ENCODE data around the gene CPAMD8.
"Not testable (repeated sequence)": the region's sequence is repeated elsewhere in the genome, so short reads cannot be mapped to it uniquely, and the experiment has no call there.

CPAMD8 gene

DNA sequence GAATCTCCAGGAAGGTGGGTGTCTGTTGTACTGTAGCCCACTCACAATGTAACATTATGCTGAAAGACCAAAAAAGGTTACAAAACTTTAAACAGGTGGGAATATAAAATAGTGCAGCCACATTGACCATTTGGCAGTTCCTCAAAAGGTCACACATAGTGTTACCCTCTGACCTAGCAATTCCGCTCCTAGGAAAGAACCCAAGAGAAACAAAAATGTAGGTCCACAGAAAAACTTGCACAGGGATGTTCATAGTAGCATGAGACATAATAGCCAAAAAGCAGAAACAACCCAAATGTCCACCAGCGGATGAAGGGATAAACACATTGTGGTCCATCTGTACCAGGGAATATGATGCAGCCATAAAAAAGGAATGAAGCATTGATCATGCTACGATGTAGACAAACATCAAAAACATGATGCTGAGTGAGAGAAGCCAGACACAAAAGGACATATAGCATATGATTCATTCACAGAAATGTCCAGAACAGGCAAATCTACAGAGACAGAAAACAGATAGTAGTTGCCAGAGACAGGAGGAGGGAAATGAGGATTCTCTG lies 27.9 kb downstream of the CPAMD8 start:
- DNase-seq = no peak

DNA sequence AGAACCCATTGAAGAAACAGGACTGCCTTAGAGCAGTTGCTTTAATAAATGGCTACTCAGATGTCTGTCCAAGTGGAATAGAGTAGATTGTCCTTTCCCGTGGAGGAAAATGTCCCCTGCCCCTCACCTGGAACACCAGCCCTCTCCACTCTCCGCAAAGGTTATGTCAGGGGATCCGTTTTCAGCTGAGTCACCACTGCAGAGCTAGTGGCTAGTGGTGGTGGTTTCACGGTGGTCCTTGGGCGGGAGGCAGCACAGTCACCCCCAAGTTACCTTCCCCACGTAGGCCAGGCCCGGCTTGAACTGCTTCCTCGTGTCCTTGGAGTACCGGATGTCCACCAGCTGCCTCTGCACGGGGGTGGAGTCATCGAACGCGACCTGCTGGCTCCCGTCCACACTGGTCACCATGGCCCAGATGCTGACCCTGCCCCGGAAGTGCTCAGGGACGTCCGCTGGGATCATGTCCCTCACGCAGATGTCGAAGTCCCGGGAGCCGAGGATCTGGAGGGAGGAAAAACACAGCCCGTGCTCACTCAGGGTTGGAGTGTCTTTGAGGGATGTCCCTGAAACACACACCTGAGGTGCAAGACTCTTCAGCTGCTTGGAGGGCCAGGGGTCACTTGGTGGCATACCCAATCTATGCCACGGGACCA lies 29.6 kb downstream of the CPAMD8 start:
- not testable (repeated sequence) for DNase-seq

DNA sequence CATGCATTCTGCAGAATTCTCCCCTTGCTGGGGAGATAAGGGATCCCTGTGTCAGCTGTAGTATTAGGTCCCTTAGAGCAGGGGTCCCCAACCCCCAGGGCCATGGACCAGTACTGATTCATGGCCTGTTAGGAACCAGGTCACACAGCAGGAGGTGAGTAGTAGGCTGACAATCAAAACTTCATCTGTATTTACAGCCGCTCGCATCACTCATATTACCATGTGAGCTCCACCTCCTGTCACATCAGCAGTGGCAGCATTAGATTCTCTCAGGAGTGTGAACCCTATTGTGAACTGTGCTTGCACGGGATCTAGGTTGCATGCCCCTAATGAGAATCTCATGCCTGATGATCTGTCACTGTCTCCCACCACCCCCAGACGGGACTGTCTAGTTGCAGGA lies 37.9 kb downstream of the CPAMD8 start:
- no peak for DNase-seq

DNA sequence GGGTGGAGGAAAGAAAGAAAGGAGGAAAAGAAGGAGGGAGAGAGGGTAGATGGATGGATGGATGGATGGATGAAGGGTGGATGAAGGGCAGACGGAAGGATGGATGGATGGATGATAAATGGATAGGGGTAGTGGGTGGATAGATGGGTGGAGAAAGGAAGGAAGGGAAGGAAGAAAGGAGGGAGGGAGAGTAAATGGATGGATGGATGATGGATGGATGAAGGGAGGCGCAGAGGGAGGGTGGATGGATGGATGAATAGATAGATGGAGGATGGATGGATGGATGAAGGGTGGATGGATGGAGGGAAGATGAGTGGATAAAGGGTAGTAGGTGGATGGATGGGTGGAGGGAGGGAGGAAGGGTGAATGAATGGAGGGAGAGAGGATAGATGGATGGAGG lies 41.2 kb downstream of the CPAMD8 start:
- DNase-seq = no peak

DNA sequence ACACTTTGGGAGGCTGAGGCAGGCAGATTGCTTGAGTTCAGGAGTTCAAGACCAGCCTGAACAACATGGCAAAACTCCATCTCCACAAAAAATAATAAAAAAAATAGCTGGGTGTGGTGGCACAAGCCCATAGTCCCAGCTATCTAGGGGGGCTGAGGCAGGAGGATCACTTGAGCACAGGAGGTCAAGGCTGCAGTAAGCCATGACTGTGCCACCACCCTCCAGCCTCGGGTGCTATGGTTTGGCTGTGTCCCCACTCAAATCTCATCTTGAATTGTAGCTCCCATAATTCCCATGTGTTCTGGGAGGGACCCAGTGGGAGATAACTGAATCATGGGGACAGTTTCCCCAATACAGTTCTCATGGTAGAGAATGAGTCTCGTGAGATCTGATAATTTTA lies 44.0 kb downstream of the CPAMD8 start:
- DNase-seq = not testable (repeated sequence)

DNA sequence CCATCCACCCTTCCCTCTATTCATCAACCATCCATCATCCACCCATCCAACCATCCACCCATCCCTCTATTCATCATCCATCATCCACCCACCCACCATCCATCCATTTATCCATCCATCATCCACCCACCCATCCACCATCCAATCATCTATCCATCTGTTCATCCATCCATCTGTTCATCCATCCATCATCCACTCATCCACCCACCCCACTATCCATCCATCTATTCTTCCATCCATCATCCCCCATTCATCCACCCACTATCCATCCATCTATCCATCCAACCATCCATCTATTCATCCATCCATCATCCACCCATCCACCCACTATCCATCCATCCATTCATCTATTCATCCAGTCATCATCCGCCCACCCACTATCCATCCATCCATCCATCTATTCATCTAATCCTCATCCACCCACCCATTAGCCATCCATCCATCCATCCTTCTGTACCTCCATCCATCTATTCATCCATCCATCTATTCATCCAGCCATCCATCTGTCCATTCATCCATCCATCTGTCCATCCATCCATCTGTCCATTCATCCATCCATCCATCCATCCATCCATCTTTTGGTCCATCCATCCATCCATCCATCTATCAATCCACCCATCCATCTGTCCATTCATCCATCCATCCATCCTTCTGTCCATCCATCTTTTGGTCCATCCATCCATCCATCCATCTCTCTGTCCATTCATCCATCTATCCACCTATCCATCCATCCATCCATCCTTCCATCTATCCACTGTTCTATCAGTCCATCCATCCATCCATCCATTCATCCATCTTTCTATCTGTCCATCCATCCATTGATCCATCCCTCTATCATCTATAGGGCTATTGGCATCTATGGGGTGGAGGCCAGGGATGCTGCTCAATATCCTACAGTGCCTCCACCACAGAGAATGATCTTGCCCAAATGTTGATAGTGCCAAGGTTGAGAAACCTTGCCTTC lies 47.5 kb downstream of the CPAMD8 start:
- DNase-seq = no peak

DNA sequence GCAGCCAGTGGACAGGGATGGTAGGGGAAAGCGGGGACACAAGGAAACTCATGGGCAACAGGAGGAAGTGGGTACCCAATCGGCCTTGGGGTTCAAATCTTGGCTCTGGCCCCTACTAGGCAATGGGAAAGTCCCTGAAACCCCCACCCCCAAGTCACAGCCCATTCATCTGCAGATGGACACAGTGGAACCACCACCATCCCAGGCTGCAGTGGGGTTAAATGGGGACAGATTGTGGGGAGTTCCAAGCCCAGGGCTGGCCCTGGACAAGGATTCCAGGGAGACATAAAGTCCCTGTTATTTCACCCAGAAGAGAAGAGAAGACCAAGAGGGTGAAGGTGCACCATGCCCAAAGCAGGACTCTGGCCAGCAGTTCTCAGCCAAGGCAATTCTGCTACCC lies 48.5 kb downstream of the CPAMD8 start:
- DNase-seq = no peak

DNA sequence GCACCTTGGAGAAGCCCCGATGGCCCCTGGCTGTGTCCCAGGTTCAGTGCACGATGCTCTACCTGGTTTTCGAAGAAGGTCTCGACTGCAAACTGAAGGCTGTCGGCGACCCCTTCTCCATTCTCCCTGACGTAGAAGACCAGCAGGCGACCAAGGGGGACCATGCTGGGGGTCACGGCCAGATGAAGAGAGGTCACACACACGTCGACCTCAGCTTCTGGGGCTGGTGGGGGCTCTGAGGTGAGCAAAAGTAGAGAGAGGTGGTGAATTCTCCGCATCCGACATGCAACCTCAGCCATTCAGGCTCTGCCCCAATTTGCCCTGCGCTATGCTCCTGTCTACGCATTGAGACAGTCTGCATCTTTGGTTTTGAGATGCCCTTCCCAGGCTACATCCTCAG lies 49.3 kb downstream of the CPAMD8 start:
- no peak for DNase-seq

DNA sequence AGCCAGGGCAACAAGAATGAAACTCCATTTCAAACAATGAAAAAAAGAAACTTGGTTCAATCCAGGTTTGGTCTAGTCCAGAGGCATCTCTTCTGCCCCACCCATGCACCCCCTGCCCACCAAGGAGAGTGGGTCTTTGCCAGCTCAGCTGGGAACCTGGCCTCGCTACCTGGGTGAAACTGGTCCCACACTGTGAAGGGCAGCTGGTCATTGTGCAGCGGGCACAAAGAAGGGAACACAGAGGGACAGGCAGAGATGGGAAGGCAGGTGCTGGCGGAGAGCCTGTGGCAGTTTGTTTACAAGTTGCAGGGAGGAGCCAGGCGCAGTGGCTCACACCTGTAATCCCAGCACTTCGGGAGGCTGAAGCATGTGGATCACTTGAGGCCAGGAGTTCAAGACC lies 50.2 kb downstream of the CPAMD8 start:
- DNase-seq = no peak

DNA sequence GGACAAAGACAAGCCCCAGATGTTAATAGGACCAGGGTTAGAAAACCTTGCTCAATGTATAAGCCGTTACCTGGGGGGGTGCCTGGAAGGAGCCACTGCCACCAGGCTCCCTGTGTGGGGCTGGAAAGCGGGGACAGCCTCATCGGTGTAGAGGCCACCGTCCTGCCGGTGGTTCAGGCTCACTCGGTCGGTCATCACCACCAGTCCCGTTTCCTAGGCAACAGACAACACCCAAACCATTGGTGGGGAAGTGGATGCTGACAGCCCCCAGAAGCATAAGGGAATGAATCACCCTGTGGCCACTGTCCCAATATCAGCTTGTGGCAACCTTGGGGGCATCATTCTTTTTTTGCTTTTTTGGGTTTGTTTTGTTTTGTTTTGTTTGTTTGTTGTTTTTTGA lies 55.8 kb downstream of the CPAMD8 start:
- no peak for DNase-seq

DNA sequence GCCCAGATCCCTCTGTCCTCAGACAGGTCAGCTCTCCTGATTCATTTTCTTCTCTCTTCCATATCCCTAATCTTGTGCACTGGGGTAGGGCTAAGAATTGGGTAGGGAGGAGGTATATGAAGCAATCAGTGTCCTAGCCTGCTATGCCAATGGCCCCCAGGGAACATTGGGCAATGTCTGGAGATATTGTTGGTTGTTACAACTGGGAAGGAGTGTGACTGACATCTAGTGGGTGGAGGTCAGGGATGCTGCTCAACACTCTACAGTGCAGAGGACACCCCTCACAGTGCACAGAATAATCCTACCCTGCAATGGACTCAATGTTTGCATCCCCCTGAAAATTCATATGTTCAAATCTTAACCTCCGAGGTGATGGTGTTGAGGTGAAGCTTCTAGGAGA lies 57.5 kb downstream of the CPAMD8 start:
- DNase-seq = no peak

DNA sequence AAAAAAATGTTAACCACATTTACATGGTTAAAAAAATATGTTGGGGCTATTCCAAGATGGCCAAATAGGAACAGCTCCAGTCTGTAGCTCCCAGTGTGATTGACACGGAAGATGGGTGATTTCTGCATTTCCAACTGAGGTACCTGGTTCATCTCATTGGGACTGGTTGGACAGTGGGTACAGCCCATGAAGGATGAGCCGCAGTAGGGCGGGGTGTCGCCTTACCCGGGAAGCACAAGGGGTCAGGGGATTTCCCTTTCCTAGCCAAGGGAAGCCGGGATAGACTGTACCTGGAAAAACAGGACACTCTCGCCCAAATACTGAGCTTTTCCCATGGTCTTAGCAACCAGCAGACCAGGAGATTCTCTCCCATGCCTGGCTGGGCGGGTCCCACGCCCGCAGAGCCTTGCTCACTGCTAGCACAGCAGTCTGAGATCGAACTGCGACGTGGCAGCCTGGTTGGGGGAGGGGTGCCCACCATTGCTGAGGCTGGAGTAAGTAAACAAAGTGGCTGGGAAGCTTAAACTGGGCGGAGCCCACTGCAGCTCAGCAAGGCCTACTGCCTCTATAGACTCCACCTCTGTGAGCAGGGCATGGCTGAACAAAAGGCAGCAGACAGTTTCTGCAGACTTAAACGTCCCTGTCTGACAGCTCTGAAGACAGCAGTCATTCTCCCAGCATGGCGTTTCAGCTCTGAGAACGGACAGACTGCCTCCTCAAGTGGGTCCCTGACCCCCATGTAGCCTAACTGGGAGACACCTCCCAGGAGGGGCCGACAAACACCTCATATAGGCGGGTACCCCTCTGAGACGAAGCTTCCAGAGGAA lies 65.4 kb downstream of the CPAMD8 start:
- not testable (repeated sequence) for DNase-seq

DNA sequence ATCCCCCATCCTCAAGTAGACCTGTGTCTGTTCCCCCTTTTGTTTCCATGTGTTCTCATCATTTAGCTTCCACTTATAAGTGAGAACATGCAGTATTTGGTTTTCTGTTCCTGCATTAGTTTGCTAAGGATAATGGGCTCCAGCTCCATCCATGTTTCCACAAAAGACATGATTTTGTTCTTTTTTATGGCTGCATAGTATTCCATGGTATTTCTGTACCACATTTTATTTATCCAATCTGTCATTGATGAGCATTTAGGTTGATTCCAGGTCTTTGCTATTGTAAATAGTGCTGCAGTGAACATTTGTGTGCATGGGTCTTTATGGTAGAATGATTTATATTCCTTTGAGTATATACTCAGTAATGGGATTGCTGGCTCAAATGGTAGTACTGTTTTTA lies 68.3 kb downstream of the CPAMD8 start:
- DNase-seq = not testable (repeated sequence)

DNA sequence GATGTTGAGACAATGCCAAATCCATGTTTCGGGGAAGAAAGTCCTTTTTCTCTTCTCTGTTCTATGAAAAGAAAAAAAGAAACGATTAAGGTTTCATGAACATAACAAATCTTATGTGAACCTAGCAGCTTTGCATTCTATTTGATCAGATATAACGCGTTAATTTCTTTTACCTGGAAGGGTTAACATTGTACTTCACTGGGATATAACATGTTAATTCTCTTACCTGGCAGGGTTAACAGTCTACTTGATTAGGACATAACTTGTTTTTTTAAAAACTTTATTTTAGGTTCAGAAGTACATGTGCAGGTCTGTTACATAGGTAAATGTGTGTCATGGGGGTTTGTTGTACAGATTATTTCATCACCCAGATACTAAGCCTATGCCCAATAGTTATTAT lies 68.8 kb downstream of the CPAMD8 start:
- DNase-seq = no peak

DNA sequence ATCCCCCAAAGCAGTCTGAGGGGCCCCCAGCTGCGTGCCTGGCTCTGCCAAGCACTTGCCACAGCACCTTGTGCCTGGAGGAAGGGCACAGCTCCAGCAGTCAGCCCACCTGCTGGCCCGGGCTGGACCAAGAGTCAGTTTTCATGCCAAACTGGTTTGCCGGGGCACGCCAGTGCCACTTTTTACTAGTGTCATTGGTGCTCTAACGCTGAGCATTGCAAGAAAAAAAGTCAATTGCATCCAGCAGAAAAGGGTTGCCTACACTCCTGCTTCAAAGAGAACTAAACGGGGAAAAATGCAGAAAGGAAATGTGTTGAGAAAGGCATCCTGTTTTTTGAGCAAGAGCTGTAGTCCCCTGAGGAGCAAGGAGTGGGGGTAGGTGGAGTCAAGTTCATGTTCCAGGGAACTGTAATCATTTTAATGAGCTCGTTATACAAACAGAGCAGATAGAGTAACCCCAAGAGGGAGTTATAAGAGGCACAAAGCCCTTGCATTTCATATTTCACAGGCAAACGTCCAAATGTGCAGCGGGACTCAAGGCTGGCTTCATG lies 69.4 kb downstream of the CPAMD8 start:
- peak; percentile 79 for DNase-seq

DNA sequence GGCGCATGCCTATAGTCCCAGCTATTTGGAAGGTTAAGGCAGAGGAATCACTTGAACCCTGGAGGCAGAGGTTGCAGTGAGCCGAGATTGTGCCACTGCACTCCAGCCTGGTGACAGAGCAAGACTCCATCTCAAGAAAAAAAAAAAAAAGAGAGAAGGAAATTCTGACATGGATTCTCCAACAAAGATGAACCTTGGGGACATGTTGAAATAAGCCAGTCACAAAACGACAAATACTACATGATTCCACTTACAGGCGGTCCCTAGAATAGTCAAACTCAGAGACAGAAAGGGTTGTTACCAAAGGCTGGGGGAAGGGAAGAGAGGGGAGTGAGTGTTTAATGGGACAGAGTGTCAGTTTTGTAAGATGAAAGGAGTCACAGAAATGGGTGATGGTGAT lies 71.4 kb downstream of the CPAMD8 start:
- DNase-seq = no peak

DNA sequence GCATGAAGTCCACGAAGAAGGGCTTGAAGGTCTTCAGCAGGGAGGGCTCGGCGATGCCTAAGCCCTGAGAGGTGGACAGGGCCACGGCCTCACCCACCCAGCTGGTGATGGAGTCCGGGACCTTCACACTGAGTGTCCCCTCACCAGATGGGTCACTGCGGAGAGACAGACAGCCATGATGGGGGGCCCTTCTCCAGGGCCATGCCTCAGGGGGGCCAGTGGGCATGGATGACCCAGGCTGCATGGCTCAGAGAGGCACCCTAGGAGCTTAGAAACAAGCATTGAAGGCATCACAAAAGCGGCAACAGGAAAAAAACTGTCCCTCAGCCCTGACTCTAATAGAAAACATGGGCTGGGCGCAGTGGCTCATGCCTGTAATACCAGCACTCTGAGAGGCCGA lies 74.6 kb downstream of the CPAMD8 start:
- DNase-seq = no peak

DNA sequence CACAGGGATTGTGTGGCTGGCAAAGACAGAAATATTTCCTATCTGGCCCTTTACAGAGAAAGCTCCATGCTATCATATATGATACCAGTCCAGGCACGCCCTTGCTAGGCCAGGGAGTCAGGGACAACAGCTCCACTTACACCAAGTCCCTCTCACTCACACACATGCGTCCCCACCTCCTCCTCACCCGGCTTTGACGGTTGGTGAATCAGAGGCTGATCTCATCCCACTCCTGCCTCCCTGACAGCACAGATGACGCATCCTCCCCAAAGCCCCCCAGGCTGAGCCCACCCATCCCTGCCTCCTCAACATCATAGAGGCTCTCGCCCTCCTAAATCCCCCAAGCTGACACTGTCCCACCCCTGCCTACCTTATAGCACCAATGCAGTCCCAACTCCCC lies 75.1 kb downstream of the CPAMD8 start:
- DNase-seq = peak; percentile 38

DNA sequence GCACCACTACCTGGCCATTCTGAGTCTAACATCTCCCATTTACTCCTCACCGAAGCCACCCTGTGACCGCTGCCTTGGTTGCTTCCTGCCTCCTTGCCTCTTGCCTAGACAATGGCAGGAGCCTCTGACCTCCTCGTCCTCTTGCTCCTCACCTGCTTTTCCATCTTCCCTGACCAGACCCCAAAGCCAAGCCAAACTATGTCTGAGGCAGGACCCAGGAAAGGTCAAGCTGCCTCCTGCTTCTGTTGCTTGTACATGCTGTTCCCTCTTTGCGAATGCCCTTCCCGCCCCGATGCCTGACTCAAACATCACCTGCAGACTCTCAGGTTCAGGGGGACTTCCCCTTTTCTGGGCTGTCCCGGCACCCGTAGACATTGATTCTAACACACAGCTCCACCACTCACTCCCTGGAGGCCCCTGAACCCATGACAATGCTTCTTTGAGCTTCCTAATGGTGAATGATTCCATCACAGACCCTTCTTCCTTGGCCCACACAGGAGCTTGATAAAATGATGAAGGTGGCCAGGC lies 77.0 kb downstream of the CPAMD8 start:
- no peak for DNase-seq

DNA sequence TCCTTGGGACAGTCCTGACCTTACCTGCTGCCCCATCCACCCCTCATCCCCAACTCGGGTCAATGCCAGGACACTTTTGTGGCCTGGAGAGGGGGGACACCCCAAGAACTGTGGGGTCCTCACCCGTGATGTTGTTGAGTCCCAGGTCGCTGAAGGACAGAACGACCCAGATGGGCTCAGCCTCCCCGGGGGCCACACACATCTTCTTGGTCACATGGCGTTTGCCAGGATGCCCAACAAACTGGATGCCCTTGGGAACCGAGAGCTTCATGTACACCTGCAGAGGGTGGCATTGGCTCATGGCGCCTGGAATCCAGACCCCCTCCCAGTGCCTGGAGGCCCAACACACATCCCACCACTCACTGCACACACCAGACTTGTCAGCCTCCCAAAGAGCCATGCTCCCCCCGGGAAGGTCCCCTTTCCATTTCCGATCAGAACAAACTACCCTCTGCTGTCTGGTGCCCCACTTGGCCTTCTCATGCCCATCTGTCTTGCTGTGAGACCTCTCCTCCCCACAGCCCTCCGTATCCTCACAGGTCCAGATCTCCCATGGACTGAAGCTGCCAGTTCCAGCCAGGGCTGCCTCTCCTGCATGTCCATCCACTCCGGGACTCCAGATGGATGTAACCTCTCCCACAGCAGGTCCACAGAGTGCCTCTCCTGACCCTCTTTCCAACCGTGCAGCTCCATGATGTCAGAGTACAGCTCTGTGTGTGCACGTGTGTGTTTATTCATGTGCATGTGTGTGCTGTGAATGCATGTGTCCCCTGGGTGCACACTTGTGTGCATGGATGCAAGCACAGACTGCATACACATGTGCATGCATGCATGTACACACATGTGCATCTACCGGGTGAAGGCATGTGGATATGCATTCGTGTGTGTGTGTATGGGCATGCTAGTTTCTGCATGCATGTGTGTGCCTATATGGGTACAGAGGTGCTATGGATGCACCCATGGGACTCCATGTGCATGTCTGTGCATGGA lies 79.4 kb downstream of the CPAMD8 start:
- DNase-seq = no peak

DNA sequence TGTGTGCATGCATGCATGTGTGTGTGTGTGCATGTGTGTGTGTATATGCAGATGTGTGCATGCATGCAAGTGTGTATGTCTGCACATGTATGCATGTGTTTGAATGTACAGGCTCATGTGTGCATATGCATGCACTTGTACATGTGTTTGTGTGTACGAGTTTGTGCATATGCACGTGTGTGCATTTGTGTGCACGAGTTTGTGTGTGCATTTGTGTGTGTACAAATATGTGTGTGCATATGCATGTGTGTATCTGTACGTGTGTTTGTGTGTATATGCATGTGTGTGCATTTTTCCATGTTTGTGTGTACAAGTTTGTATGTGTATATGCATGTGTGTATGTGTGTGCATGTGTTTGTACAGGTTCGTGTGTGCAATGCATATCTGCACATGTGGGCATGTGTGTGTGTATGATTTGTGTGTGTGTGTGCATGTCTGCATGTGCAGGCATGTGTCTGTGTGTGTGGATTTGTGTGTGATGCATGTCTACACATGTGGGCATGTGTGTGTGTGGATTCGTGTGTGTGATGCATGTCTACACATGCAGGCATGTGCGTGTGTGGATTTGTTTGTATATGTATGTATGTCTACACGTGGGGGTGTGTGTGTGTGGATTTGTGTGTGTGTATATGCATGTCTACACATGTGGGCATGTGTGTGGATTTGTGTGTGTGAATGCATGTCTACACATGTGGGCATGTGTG lies 80.7 kb downstream of the CPAMD8 start:
- DNase-seq = no peak

All from NCI-H2171 (cell line).